Measurements from ENCODE around the gene FAM76A.
"Not testable (repeated sequence)": the region's sequence is repeated elsewhere in the genome, so short reads cannot be mapped to it uniquely, and the experiment has no call there.

- TF ChIP-seq CTCF, EP300 (IDR thresholded peaks at IDR 0.05): not testable (repeated sequence)
Measured at GRCh38 chr1:27681580-27681979, 44.2 kb upstream of the FAM76A start.
